Adrenal gland (tissue), 12 donors: ENCODE results near the gene FBLN1. TPM values are rescaled to one million over a fixed set of nuclear protein-coding genes. Genes with fewer than 3 reads are reported as not detected.

Source experiments
- DNase-seq, 7 donors: peaks; one replicate each; pipeline ENCODE4 v3.0.0-alpha.2; 2019 to 2020
- H3K27ac ChIP-seq, 5 donors: fragments of 200-600 bp; sonication (generic) in 4 of 5; 1 replicate in 3 of 5; 2 replicates in 2 of 5; pipeline versions ENCODE4 v1.5.1 to v1.8.0; 2016 to 2020; ENCODE audit warnings: mild to moderate bottlenecking in 1 of 5
- H3K27me3 ChIP-seq: fragments of 200-600 bp; 2 replicates; pipeline ENCODE4 v1.8.0; 2021
- H3K36me3 ChIP-seq, 2 donors: fragments of 200-600 bp; replicated peaks in 1 of 2; 1 replicate in 1 of 2; 2 replicates in 1 of 2; pipeline versions ENCODE4 v1.5.1 to v1.8.0; 2018 to 2022
- H3K4me1 ChIP-seq, 2 donors: fragments of 200-600 bp; replicated peaks in 1 of 2; 1 replicate in 1 of 2; 2 replicates in 1 of 2; pipeline versions ENCODE4 v1.5.1 to v1.8.0; 2018 to 2021
- H3K4me3 ChIP-seq, 4 donors: fragments of 200-600 bp; sonication (generic) in 3 of 4; one replicate each; pipeline ENCODE4 v1.5.1; 2016 to 2018
- H3K9me3 ChIP-seq, 3 donors: fragments of 200-600 bp; sonication (generic) in 1 of 3; replicated peaks in 1 of 3; 1 replicate in 2 of 3; 2 replicates in 1 of 3; pipeline versions ENCODE4 v1.5.1 to v1.8.0; 2016 to 2021
- CTCF ChIP-seq, 6 experiments: fragments of 450-650 bp in 4 of 6; fragments of 200-600 bp in 2 of 6; sonication (generic) in 1 of 6; IDR thresholded peaks; 1 replicate in 5 of 6; 2 replicates in 1 of 6; pipeline versions ENCODE4 v1.5.1 to v1.8.0; 2016 to 2021; ENCODE audit warnings: antibody characterized with exemption in 6 of 6, mild to moderate bottlenecking in 2 of 6, moderate library complexity in 1 of 6
- POLR2A ChIP-seq, 2 donors: fragments of 450-650 bp; IDR thresholded peaks; one replicate each; pipeline ENCODE4 v1.6.1; 2017; ENCODE audit warnings: antibody characterized with exemption in 2 of 2, mild to moderate bottlenecking in 2 of 2, moderate library complexity in 1 of 2
- WGBS, 4 donors: extraction: QIAGEN DNeasy Blood & Tissue Kit in 2 of 4; methylation state at CpG; one replicate each; pipeline versions ENCODE4 v1.1.5 to v1.1.7; 2013 to 2017; 5-methylcytosine and 5-hydroxymethylcytosine counted together
- intact Hi-C, 2 donors: fragments of 100-400 bp; cut with DNase I; formaldehyde crosslinking; loops; one replicate each; pipeline versions ENCODE4 v1.14.1 to v1.15.0; 2022 to 2023
- polyA plus RNA-seq, 3 donors: library from polyadenylated mRNA; stranded (reverse); fragments of 200-250 nt in 2 of 3; fragments of 350-450 nt in 1 of 3; fragmentation: Illumina TruSeq in 1 of 3; extraction: RNeasy Lipid Tissue Mini Kit (QIAGEN cat#74804) in 1 of 3; gene quantifications; one replicate each; pipeline ENCODE4 v1.2.3, GENCODE V29; 2013 to 2014
- total RNA-seq, 9 donors: library from RNA; depleted of rRNA in 4 of 9; stranded (reverse); fragments of >200 nt in 4 of 9; fragments of 120-200 nt in 1 of 9; fragmentation: NEBNext Ultra II Directional in 1 of 9; extraction: Animal tissue kit (Norgen Biotek cat#: 25700) in 1 of 9; gene quantifications; one replicate each; pipeline versions ENCODE4 v1.1.0 to v1.2.4, GENCODE V29; 2013 to 2023
- donor health status: healthy with polysubstance abuse.
- donor health status: Bipolar disorder and iron deficiency.
- donor health status: DM: yes; HTN: yes; CAD: no.
- donor health status: DM: no; HTN: no; CAD: no.
- donor health status: DM: no; HTN: no; CAD: no.
- donor health status: DM: yes; HTN: yes; CAD: no.

FBLN1 gene
- total and polyA plus RNA-seq, 12 donors = 13.0 to 387 (median 148) TPM

- intact Hi-C loops = no loop called here
- H3K9me3 ChIP-seq = no peaks in the 10 kb centered on the region
- H3K4me1 ChIP-seq = no peaks in the 10 kb centered on the region
- no peak for DNase-seq
- 58 to 71% (median 61%) methylated on average over 9 to 12 of the region's 12 CpGs for WGBS, 4 donors
- H3K27ac ChIP-seq = no peak overlapping the region
- TF ChIP-seq CTCF (IDR thresholded peaks at IDR 0.05) (no peak), POLR2A (IDR thresholded peaks at IDR 0.05) (no peak)
- H3K4me3 ChIP-seq = no peak overlapping the region
- H3K36me3 ChIP-seq = no peaks in the 10 kb centered on the region
- no peaks in the 10 kb centered on the region for H3K27me3 ChIP-seq
Measured at GRCh38 chr22:45631140-45631840, 128.6 kb downstream of the FBLN1 start.

- no peak for DNase-seq
- Histone ChIP-seq H3K36me3 (no peaks in the 10 kb centered on the region), H3K9me3 (no peaks in the 10 kb centered on the region), H3K4me1 (no peaks in the 10 kb centered on the region), H3K27me3 (no peaks in the 10 kb centered on the region), H3K27ac (no peak overlapping the region), H3K4me3 (no peak overlapping the region)
- 82 to 84% (median 83%) methylated on average over 7 of the region's 7 CpGs for WGBS, 4 donors
- intact Hi-C loops = no loop called here
- TF ChIP-seq POLR2A (IDR thresholded peaks at IDR 0.05) (no peak), CTCF (IDR thresholded peaks at IDR 0.05) (no peak)
Measured at GRCh38 chr22:45631841-45632238, 129.2 kb downstream of the FBLN1 start.

- Histone ChIP-seq H3K4me1 (no peaks in the 10 kb centered on the region), H3K36me3 (no peaks in the 10 kb centered on the region), H3K9me3 (no peaks in the 10 kb centered on the region), H3K27me3 (no peaks in the 10 kb centered on the region), H3K27ac (no peak overlapping the region), H3K4me3 (no peak overlapping the region)
- WGBS, 4 donors = 12 to 25% (median 24%) methylated on average over 12 to 15 of the region's 15 CpGs
- intact Hi-C loops = no loop called here
- no peak for TF ChIP-seq POLR2A (IDR thresholded peaks at IDR 0.05)
- no peak for DNase-seq
Measured at GRCh38 chr22:45632791-45633515, 130.3 kb downstream of the FBLN1 start.

- H3K4me1 ChIP-seq = no peaks in the 10 kb centered on the region
- DNase-seq = no peak
- TF ChIP-seq POLR2A (IDR thresholded peaks at IDR 0.05) (no peak), CTCF (IDR thresholded peaks at IDR 0.05) (no peak)
- H3K27ac ChIP-seq = no peak overlapping the region
- 76 to 89% (median 81%) methylated on average over 7 of the region's 7 CpGs for WGBS, 4 donors
- intact Hi-C loops = no loop called here
- H3K9me3 ChIP-seq = no peaks in the 10 kb centered on the region
- H3K27me3 ChIP-seq = peaks cover 12% of the 10 kb centered on the region
- no peak overlapping the region for H3K4me3 ChIP-seq
- H3K36me3 ChIP-seq = no peaks in the 10 kb centered on the region
Measured at GRCh38 chr22:45636683-45637082, 134.0 kb downstream of the FBLN1 start.
